Mucosa of descending colon (tissue), 3 donors: ENCODE data around the gene CERS6. TPM values are rescaled to one million over a fixed set of nuclear protein-coding genes. Genes with fewer than 3 reads are reported as not detected.
"Not testable (repeated sequence)": the region's sequence is repeated elsewhere in the genome, so short reads cannot be mapped to it uniquely, and the experiment has no call there.

Source experiments
- ATAC-seq: fragments of 200-7000 bp; cut with Tn5 transposase; one replicate; pipeline ENCODE4 v1.9.1; 2020; ENCODE audit warnings: mild to moderate bottlenecking, moderate library complexity
- DNase-seq, 3 donors: peaks; one replicate each; pipeline ENCODE4 v3.0.0-alpha.2; 2020
- H3K36me3 ChIP-seq: fragments of 200-600 bp; one replicate; pipeline ENCODE4 v1.8.0; 2021; ENCODE audit warnings: low read depth, mild to moderate bottlenecking
- H3K4me1 ChIP-seq: fragments of 200-600 bp; one replicate; pipeline ENCODE4 v1.8.0; 2021; ENCODE audit warnings: low read depth, mild to moderate bottlenecking
- H3K4me3 ChIP-seq: fragments of 200-600 bp; one replicate; pipeline ENCODE4 v1.8.0; 2021; ENCODE audit warnings: mild to moderate bottlenecking
- H3K9me3 ChIP-seq: fragments of 200-600 bp; one replicate; pipeline ENCODE4 v1.8.0; 2021; ENCODE audit warnings: mild to moderate bottlenecking
- CTCF ChIP-seq: fragments of 200-600 bp; IDR thresholded peaks from one replicate; pipeline ENCODE4 v1.8.0; 2022; ENCODE audit warnings: antibody characterized with exemption, mild to moderate bottlenecking
- intact Hi-C, 2 donors: fragments of 100-400 bp; cut with DNase I in 1 of 2; cut with micrococcal nuclease in 1 of 2; formaldehyde crosslinking; loops; one replicate each; pipeline versions ENCODE4 v1.11.0 to v1.11.1; 2022; cut with DNase I, micrococcal nuclease
- total RNA-seq, 3 donors: library from RNA; stranded (reverse); fragmentation: NEBNext Ultra II Directional in 2 of 3; extraction: Animal tissue kit (Norgen Biotek cat#: 25700) in 2 of 3; gene quantifications; one replicate each; pipeline versions ENCODE4 v1.2.1 to v1.2.4, GENCODE V29; 2021 to 2023
- donor health status: DM: no; HTN: no; CAD: no; lungs with moderate emphysema.
- donor health status: DM: no; HTN: no; CAD: no.
- donor health status: DM: no; HTN: yes; CAD: no.

Gene CERS6
- total RNA-seq, 3 donors from 2014 or later = 27.4 to 67.2 (median 65.0) TPM

DNA sequence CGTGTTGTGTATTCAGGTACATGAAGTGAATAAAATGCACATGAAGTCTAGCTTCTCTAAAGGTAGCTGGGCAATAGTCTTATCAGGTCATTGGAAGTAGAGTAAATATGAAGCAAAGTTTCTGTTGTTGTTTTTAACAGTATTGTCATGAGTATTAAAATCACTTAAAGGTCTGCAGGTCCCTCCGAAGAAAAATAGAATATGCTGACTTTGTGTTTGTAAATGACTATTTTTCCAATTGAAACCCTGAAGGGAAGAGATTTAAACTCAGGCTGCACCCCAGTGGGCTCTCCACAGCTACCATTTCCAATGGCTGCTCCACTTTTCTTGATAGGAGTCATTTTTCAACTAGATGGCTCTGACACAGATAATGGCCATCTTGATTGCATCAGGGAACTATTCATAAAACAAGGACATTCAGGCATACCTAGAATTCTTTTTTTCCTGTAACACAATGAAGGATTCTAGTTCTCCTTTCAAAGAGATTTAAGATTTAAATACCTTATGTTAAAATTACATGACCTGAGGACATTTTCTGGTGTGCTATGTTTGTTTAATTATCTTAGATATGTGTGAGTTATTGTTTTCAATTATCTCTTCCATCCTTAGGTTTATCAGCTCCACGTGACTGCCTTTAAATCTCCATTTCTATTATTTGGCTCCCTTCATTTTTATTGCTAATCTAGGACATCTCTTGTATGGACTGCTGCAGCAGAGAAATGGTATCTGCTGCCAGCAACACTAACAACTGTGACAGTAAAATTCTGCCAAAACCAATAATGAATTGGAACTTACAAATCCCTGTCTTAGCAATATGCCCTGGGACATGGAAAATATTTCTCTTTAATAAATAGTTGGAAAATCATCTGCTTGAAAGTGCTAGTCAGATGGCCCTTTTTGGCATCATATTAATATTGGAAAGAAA lies 197.2 kb downstream of the CERS6 start:
- no peak overlapping the region for H3K4me3 ChIP-seq

GRCh38 chr2:168654705-168655104 lies 198.6 kb downstream of the CERS6 start:
- no peak for DNase-seq
- Histone ChIP-seq H3K4me1 (no peaks in the 10 kb centered on the region), H3K4me3 (no peak overlapping the region), H3K9me3 (no peaks in the 10 kb centered on the region), H3K36me3 (no peaks in the 10 kb centered on the region)
- intact Hi-C loops = no loop called here
- peak; percentile 97 for ATAC-seq
- TF ChIP-seq CTCF = no peak

More for the DNA sequence above, 197.2 kb downstream of the CERS6 start:
- no peaks in the 10 kb centered on the region for H3K9me3 ChIP-seq
- no peak for ATAC-seq
- no peak for TF ChIP-seq CTCF
- intact Hi-C loops = no loop called here
- no peaks in the 10 kb centered on the region for H3K4me1 ChIP-seq
- DNase-seq = no peak
- no peaks in the 10 kb centered on the region for H3K36me3 ChIP-seq

DNA sequence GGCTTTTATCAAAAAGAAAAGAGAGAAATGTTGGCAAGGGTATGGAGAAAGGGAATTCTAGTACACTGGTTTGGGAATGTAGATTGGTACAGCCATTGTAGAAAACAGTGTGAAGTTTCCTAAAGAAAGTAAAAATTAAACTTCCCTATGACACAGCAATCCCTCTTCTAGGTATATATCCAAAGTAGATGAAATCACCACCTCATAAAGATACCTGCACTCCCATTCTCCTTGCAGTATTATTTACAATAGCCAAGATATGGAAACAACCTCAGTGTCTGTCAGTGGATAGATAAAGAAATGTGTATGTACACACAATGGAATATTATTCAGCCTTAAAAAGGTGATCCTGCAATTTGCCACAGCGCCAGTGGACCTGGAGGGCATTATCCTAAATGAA lies 199.1 kb downstream of the CERS6 start:
- DNase-seq (no peak), ATAC-seq (peak; percentile 52)
- H3K36me3 ChIP-seq = no peaks in the 10 kb centered on the region
- H3K4me1 ChIP-seq = no peaks in the 10 kb centered on the region
- intact Hi-C loops = no loop called here
- H3K9me3 ChIP-seq = no peaks in the 10 kb centered on the region
- H3K4me3 ChIP-seq = no peak overlapping the region
- TF ChIP-seq CTCF = no peak

DNA sequence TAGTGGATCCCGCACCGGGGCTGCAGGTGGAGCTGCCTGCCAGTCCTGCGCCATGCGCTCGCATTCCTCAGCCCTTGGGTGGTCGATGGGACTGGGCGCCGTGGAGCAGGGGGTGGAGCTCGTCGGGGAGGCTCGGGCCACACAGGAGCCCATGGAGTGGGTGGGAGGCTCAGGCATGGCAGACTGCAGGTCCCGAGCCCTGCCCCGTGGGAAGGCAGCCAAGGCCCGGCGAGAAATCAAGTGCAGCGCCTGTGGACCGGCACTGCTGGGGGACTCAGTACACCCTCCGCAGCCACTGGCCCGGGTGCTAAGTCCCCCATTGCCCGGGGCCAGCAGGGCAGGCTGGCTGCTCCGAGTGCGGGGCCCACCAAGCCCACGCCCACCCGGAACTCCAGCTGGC lies 201.3 kb downstream of the CERS6 start:
- H3K36me3 ChIP-seq, H3K4me3 ChIP-seq, intact Hi-C loops, H3K4me1 ChIP-seq, H3K9me3 ChIP-seq, ATAC-seq: not testable (repeated sequence)
- DNase-seq = peak in 1 of 3 donors; percentile 43

- no peak overlapping the region for H3K4me3 ChIP-seq
- no peaks in the 10 kb centered on the region for H3K4me1 ChIP-seq
- intact Hi-C loops = no loop called here
- ATAC-seq = no peak
- no peak for DNase-seq
- no peaks in the 10 kb centered on the region for H3K36me3 ChIP-seq
- TF ChIP-seq CTCF = no peak
- H3K9me3 ChIP-seq = no peaks in the 10 kb centered on the region
These were observed 202.6 kb downstream of the CERS6 start for GRCh38 chr2:168658706-168659105.
